ENCODE data around the gene NKX6-2.

- TF ChIP-seq ZNF473 (tag by site-specific recombination; IDR thresholded peaks at IDR 0.05) (no peak), ELK4 (IDR thresholded peaks at IDR 0.05; ENCODE audit: borderline replicate concordance, low read depth, low read length) (no peak), PRDM10 (tag by site-specific recombination; IDR thresholded peaks at IDR 0.05) (no peak), ZNF37A (tag by site-specific recombination; IDR thresholded peaks at IDR 0.05) (no peak), ZNF664 (tag by site-specific recombination; IDR thresholded peaks at IDR 0.05) (no peak), FEZF1 (tag by site-specific recombination; IDR thresholded peaks at IDR 0.05) (no peak), REST (tag by site-specific recombination; IDR thresholded peaks at IDR 0.05) (no peak), ZNF146 (tag by site-specific recombination; IDR thresholded peaks at IDR 0.05) (no peak), ZNF785 (tag by site-specific recombination; IDR thresholded peaks at IDR 0.05) (no peak), ZNF776 (tag by site-specific recombination; IDR thresholded peaks at IDR 0.05; ENCODE audit: borderline replicate concordance) (no peak), CTCF (tag by site-specific recombination; IDR thresholded peaks at IDR 0.05) (no peak), ZNF549 (tag by site-specific recombination; IDR thresholded peaks at IDR 0.05) (no peak), TSHZ1 (tag by site-specific recombination; IDR thresholded peaks at IDR 0.05; ENCODE audit: borderline replicate concordance) (no peak)
These were observed 2.9 kb upstream of the NKX6-2 start for GRCh38 chr10:132788831-132789219.

Measured in HEK293 (cell line).